Right lobe of liver (tissue), 6 donors: Measurements from ENCODE around the gene STN1. TPM values are rescaled to one million over a fixed set of nuclear protein-coding genes. Genes with fewer than 3 reads are reported as not detected.
A peak's percentile ranks its signal among the peaks of the same experiment; 100 is the strongest.

ENCODE experiments used
- ATAC-seq, 4 donors: fragments of 200-7000 bp; cut with Tn5 transposase; one replicate each; pipeline ENCODE4 v1.9.1; 2020; ENCODE audit warnings: mild to moderate bottlenecking in 4 of 4, moderate library complexity in 4 of 4
- DNase-seq, 3 donors: peaks; one replicate each; pipeline ENCODE4 v3.0.0-alpha.2; 2020
- H3K27ac ChIP-seq, 3 donors: fragments of 200-600 bp; one replicate each; pipeline ENCODE4 v1.8.0; 2022
- H3K27me3 ChIP-seq, 2 donors: fragments of 200-600 bp; one replicate each; pipeline ENCODE4 v1.8.0; 2022
- H3K36me3 ChIP-seq, 4 donors: fragments of 200-600 bp; sonication (generic) in 1 of 4; one replicate each; pipeline versions ENCODE4 v1.5.1 to v1.8.0; 2017 to 2022; ENCODE audit warnings: control low read depth in 1 of 4
- H3K4me1 ChIP-seq, 4 donors: fragments of 200-600 bp; sonication (generic) in 1 of 4; one replicate each; pipeline versions ENCODE4 v1.5.1 to v1.8.0; 2017 to 2022; ENCODE audit warnings: control low read depth in 1 of 4
- H3K4me3 ChIP-seq, 3 donors: fragments of 200-600 bp; one replicate each; pipeline ENCODE4 v1.8.0; 2022
- H3K9me3 ChIP-seq, 4 donors: fragments of 200-600 bp; sonication (generic) in 1 of 4; one replicate each; pipeline versions ENCODE4 v1.5.1 to v1.8.0; 2017 to 2022; ENCODE audit warnings: control low read depth in 1 of 4
- CTCF ChIP-seq, 4 donors: fragments of 200-600 bp in 3 of 4; fragments of 450-650 bp in 1 of 4; IDR thresholded peaks; one replicate each; pipeline versions ENCODE4 v1.5.1 to v1.8.0; 2016 to 2022; ENCODE audit warnings: antibody characterized with exemption in 4 of 4, mild to moderate bottlenecking in 2 of 4
- POLR2A ChIP-seq: fragments of 450-650 bp; IDR thresholded peaks from one replicate; pipeline ENCODE4 v1.6.1; 2017; ENCODE audit warnings: antibody characterized with exemption, mild to moderate bottlenecking
- WGBS: methylation state at CpG from one replicate; pipeline ENCODE4 v1.1.6; 2018; ENCODE audit warnings: low coverage, low lambda C conversion rate; ENCODE audit not compliant: insufficient coverage; ENCODE audit errors: missing lambda C conversion rate; 5-methylcytosine and 5-hydroxymethylcytosine counted together
- intact Hi-C, 2 donors: fragments of 100-400 bp; cut with DNase I; formaldehyde crosslinking; loops; one replicate each; pipeline versions ENCODE4 v1.11.2 to v1.14.1; 2022
- total RNA-seq, 6 experiments: library from RNA; depleted of rRNA in 2 of 6; stranded (reverse); fragments of >200 nt in 2 of 6; fragmentation: NEBNext Ultra II Directional in 3 of 6; extraction: Animal tissue kit (Norgen Biotek cat#: 25700) in 3 of 6; gene quantifications; one replicate each; pipeline versions ENCODE4 v1.1.0 to v1.2.4, GENCODE V29; 2016 to 2023
- donor health status: DM: no; HTN: yes; CAD: no.
- donor health status: DM: no; HTN: no; CAD: no.
- donor health status: DM: no; HTN: no; CAD: no.
- donor health status: DM: no; HTN: yes; CAD: no.
- donor health status: DM: no; HTN: yes; CAD: no.

STN1 gene
- total RNA-seq, 6 experiments from 2014 or later, result 6.1 to 13.3 (median 6.6) TPM

GRCh38 chr10:103836861-103837260 is 81.1 kb downstream of the STN1 start:
- no peaks in the 10 kb centered on the region for H3K9me3 ChIP-seq
- TF ChIP-seq CTCF (IDR thresholded peaks at IDR 0.05) (no peak), POLR2A (no peak)
- no peaks in the 10 kb centered on the region for H3K27me3 ChIP-seq
- DNase-seq (no peak), ATAC-seq (no peak)
- H3K36me3 ChIP-seq, result no peaks in the 10 kb centered on the region
- 88% methylated on average over 9 of the region's 9 CpGs for whole genome bisulfite sequencing
- intact Hi-C loops, result no loop called here
- peaks cover 0 to 26% (median 12%) of the 10 kb centered on the region in 4 donors for H3K4me1 ChIP-seq
- no peak overlapping the region for H3K27ac ChIP-seq
- H3K4me3 ChIP-seq, result no peak overlapping the region

- no peaks in the 10 kb centered on the region for H3K36me3 ChIP-seq
- intact Hi-C loops, result no loop called here
- H3K27me3 ChIP-seq, result no peaks in the 10 kb centered on the region
- H3K4me3 ChIP-seq, result no peak overlapping the region
- ATAC-seq (no peak), DNase-seq (no peak)
- peaks cover 0 to 26% (median 12%) of the 10 kb centered on the region in 4 donors for H3K4me1 ChIP-seq
- TF ChIP-seq POLR2A, result no peak
- TF ChIP-seq CTCF (IDR thresholded peaks at IDR 0.05), result no peak
- 54% methylated on average over 1 of the region's 1 CpG for WGBS
- no peak overlapping the region for H3K27ac ChIP-seq
- H3K9me3 ChIP-seq, result no peaks in the 10 kb centered on the region
Measured at GRCh38 chr10:103836273-103836672, 81.7 kb downstream of the STN1 start.

GRCh38 chr10:103835096-103836050 is 82.6 kb downstream of the STN1 start:
- Histone ChIP-seq H3K9me3 (no peaks in the 10 kb centered on the region), H3K36me3 (no peaks in the 10 kb centered on the region), H3K4me3 (no peak overlapping the region), H3K27ac (peak overlapping the region in 1 of 3 donors; percentile 58), H3K27me3 (no peaks in the 10 kb centered on the region), H3K4me1 (peaks cover 0 to 26% (median 12%) of the 10 kb centered on the region in 4 donors)
- ATAC-seq (peak; percentile 55 to 83 (median 76)), DNase-seq (peak; percentile 61 to 83 (median 66))
- TF ChIP-seq CTCF (IDR thresholded peaks at IDR 0.05) (no peak), POLR2A (no peak)
- intact Hi-C loops, result no loop called here
- 35% methylated on average over 16 of the region's 20 CpGs for WGBS

GRCh38 chr10:103834436-103835095 is 83.4 kb downstream of the STN1 start:
- Histone ChIP-seq H3K27ac (peak overlapping the region in 2 of 3 donors; percentile 31 to 58), H3K9me3 (no peaks in the 10 kb centered on the region), H3K27me3 (no peaks in the 10 kb centered on the region), H3K4me1 (peaks cover 0 to 26% (median 12%) of the 10 kb centered on the region in 4 donors), H3K4me3 (no peak overlapping the region), H3K36me3 (no peaks in the 10 kb centered on the region)
- no peak for DNase-seq
- peak in 1 of 4 donors; percentile 9 for ATAC-seq
- intact Hi-C loops, result no loop called here
- no peak for TF ChIP-seq POLR2A
- WGBS, result 66% methylated on average over 3 of the region's 5 CpGs
